Raji (cell line): Measurements from ENCODE around the gene FUCA2.

ENCODE experiments used
- POLR2A ChIP-seq: IDR thresholded peaks from 2 replicates; pipeline ENCODE4 v1.6.1; 2011; ENCODE audit warnings: low read depth, low read length, control low read depth; ENCODE audit not compliant: insufficient read depth

Gene FUCA2

DNA sequence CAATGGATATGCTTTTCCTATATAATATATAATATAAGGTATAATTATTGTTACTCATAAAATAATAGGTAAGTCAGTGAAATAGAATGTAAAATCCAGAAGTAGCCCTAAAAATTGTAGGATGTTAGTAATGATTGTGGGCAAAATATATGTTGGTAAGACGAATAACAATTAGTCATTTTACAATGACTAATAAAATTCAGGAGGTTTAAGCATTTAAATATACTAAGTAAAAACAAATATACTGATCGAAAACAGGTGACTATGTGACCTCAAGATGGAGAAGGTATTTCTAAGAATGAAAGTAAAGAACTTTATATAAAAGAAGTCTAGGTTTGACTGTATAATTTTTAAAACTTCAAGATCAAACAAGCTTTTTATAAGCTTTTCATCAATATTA is 28.9 kb downstream of the FUCA2 start:
- TF ChIP-seq POLR2A: no peak

DNA sequence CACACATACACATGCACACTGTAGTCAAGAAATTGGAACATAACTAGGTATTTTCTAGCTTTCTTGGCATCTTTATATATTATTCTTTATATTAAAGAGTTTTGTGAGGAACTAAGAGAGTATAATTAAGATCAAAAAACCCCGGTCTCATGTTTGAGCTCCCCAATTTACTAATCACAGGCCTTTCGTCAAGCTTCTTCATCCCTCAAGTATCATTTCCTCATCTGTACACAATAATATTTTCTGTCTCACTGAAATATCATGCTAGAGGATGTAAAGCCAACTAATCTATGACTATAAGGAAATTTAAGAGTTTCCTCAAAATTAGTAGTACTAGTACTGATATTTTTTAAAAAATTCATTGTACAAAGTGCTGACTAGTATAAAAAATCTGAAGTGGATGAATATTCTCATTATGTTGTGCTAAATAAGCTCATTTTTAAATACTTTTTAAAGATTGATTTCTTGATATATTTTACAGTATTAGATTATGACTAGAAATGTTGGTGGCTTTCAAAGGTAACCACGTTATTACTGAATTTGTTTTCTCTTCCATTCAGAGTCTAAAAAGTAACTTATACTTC is 32.9 kb downstream of the FUCA2 start:
- no peak for TF ChIP-seq POLR2A

DNA sequence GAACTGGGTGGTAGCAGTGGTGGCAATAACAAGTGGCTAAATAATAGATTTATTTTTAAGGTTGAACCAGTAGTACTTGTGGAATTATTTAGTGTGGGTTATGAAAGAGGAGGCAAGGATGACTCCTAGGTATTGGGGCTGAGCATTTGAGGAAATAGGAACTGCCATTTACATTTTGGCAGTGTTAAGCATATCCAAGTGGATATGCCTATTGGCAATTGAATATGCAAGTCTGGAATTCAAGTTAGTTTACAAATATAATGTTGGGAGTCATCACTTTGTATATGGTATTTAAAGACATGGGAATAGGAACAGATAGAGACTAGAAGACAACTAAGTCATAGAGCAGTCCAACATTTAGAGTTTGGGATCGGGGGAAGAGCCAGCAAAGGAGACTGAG is 35.0 kb downstream of the FUCA2 start:
- TF ChIP-seq POLR2A: no peak

DNA sequence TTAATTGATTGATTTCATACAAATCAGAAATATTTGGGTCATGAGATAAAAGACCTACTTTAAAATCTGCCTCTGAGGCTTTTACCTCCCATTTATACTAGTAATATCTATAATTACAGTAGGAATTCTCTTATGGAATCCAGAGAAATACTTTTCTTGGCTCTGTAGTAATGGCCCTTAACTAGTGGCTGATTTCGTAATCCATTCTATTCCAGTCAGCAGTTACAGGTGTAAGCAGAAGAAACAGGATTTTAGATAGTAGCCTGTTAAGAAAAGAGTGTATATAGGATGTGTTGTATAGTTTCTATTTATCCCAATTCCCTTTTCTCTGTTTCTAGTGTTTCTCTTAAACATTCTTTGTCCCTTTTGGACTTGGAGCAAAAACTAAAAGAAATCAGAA is 39.7 kb downstream of the FUCA2 start:
- TF ChIP-seq POLR2A: no peak

DNA sequence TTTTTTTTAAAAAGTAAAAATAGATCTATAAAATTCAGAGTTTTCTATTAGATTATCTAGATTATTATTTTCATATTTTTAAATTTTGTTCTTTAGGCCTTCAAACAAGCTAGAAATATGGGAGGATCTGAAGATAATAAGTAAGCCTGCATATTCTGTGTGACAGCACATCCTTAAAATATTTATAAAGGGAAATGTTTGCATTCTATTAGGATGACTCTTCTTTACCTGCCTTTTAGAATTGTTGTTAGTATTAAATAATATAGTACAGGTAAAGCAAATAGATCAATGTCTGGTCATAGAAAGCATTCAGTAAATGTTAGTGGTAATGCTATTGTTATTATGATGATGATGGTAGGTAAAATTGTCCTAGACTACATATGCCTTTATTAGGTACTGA is 43.5 kb downstream of the FUCA2 start:
- no peak for TF ChIP-seq POLR2A

DNA sequence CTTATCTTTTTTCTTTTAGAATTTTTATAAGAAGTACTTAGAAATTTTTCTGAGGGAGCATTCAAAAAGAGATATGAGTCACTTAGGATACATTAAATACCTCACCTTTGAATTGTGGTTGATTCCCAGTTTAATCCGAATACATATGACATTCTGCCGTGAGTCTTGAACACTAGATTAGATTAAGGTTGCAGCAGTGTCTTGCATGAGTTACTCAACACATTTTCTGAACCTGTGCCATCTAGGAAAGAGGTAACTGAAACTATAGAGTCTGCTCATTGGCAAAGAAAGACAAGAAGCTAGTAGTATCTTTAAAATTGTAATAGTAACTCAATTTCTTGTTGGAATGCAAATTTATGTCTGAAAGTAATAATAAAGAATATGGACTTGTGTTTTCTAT is 46.0 kb downstream of the FUCA2 start:
- no peak for TF ChIP-seq POLR2A

DNA sequence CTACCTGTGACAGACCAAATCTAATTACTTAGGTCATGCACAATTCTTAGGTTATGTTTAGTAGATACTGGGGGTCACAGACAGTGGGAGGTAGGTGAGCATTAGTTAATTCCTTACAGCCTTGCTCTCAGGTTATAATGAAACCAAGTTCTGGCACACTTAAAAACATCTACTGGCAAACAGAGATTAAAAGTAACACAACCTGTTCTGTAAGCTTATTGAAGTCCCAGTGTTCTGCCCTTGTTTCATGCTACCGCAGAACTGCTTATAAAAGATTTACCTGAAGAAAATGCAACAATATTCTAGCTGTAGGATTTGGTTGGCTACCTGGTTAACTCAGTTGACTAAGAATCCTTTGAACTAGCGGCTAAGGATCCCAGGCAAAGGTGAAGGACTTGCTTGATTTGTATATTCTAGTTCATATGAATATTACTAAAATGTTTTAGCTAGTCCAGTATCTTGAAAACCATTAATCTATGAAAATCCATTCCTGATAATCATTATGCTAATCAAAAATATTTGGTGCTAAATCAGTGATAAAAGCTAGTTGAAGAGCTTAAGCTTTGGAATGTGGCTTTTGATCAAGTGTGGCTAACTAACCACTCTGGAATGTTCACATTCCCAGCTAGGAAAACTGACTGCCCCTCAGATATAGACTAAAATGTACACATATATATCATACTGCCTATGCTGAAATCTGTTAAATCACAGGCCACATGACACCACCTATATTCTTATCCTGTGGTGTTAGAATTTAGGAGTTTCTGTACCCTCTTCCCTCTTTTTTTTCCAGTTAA is 53.8 kb downstream of the FUCA2 start:
- TF ChIP-seq POLR2A: no peak

DNA sequence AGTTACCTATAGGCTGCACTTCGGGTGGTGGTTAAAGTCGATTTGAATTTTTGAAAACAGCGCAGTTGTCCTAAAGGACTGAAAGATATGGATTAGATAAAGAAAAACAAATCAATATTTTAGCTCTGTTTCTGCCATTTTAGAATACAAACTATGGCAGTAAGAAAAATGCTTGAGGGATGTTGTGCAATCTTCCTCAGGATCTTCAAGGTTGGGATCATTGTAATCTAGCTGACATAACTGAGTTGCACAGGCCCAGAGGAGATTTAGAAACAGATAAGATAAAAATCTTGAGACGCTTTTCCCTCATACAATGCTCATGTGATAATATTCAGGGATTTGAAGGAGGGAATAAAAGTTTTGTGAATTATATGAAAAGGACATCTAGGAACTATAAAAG is 60.0 kb downstream of the FUCA2 start:
- no peak for TF ChIP-seq POLR2A

DNA sequence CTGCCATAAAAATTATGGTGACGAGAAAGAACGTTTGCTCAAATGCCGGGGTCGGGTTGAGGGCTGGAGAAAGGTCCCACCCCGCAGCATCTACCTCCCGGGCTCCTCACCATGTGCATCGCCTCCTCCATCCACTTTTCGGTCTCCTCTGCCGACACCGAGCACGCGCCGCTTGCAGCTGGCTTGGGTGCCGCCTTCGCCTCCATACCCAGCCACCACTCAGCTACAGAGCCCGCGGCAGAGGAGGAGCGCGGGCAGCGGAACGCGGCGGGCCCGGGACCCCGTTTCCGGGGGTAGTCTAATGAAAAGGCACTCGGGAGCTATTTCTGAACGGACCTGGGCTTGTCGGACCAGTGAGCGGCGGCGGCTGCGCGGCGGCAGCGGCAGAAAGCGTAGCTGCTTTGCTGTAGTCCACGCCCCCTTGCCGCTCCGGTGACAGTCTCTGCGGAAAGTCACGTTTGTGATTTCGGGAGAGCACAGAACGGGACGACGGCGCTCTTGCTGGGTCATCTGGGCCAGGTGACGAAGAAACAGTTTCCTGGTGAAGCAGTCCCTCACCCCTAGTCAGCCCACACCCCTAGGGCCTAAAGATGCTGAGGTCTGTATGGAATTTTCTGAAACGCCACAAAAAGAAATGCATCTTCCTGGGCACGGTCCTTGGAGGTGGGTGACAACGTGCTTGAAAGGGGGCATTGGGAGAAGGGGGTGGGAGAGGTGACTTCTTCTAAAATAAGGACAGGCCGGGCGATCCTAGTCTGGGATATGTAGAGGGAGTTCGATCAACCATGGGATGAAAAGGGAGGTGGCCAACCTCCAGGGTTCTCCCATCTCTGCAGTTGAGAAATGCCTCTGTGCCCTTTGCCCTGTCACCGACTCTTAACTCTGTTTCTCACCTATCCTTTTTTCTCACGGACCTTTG is 60.8 kb downstream of the FUCA2 start, which contains the start of the genes ADAT2 and PEX3:
TSS of gene ADAT2 (minus strand) at position 243 of the 919 bp plus-strand sequence. CDS start at position 206, 37 bp downstream.
TSS of gene PEX3 (plus strand) at position 353 of the 919 bp plus-strand sequence. CDS start at position 591, 238 bp downstream.
- TF ChIP-seq POLR2A: peak; percentile 89

DNA sequence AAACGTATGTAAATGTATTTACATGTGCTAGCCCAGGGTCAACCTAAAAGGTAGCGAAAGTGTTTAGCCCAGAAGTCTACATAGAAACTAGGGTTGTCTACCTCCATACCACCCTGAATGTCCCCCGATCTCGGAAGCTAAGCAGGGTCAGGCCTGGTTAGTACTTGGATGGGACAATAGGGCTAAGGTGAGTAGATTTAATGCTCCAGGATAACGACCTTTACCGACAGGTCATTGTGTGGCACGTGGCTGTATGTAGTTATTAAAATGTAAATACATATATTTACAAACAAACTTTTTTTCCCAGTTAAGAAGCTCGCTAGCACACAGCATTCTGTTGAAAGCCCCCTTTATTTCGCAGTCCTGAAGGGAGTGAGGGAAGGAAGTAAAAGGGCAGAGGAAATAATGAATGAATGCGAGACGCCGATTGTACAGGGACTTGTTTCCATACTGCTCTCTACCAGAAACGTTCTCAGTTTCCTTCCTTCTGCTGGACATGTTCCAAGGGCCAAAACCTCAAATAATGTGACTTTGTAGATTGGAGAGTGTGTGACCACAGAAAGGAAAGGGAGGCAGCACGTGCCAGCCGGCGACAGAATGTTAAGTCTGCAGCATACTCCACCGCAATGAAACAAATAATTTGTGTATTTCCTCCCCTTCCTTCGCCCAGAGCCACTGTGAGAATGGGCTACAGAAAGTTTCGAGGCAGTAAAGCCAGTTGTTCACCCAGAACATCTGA is 61.6 kb downstream of the FUCA2 start:
- TF ChIP-seq POLR2A: no peak

DNA sequence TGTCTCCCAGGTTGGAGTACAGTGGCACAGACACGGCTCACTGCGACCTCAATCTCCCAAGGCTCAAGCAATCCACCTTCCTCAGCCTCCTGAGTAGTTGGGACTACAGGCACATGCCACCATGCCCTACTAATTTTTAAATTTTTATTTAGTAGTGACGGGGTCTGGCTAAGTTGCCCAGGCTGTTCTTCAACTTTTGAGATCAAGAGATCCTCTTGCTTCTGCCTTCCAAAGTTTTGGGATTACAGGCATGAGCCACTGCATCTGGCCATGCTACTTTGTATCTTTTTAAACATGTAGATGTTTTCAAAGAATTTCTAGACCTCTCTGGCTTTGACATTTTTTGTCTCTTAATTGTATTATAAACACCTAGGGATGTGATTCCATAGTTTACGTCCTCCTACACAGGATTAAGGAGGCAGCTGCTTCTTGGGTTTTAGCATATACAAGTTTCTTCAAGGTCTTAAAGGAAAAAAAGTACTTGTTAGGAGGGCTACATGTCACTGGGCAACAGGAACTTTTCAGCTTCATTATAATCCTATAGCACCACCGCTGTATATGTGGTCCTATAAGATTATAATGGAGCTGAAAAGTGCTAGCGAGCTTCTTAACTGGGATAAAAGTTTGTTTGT is 62.3 kb downstream of the FUCA2 start:
- TF ChIP-seq POLR2A: no peak
